IPS-NIHi7 (cell line): ENCODE measurements around the gene ATP13A3.

Source experiments
- DNase-seq: peaks from one replicate; pipeline ENCODE4 v3.0.0; 2012; ENCODE audit warnings: mixed read lengths; ENCODE audit errors: extremely low spot score

ATP13A3 gene

DNA sequence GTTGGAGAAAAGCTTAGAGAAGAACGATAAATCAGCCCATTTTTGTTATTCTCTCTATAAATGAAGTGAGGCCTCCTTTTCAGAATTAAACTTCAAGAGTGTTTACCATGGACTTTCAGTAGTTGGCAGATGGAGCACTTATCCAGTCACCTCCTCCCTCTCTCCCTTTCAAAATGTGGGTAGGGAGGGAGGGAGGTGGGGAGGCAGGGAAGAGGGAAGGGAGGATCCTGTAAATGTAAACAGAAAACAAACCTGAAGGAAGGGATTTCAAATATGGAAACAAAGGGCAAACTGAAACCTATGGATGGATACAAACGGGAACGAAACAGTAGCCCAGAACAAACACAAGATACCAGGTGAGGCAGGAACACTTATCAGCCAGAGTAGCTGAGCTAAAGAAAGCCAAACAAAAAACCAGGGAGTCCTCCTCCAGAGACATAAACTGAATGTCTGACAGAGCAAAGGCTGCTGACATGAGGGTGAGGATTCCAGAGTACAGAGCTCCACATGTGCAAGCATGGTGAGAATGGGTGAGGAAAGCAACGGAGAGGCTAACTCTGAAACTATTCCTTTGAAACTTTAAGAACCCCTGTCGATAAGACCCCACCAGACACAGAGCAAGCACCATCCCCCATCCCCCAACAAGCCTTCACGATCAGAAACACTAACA lies 46.8 kb downstream of the ATP13A3 start:
- no peak for DNase-seq

DNA sequence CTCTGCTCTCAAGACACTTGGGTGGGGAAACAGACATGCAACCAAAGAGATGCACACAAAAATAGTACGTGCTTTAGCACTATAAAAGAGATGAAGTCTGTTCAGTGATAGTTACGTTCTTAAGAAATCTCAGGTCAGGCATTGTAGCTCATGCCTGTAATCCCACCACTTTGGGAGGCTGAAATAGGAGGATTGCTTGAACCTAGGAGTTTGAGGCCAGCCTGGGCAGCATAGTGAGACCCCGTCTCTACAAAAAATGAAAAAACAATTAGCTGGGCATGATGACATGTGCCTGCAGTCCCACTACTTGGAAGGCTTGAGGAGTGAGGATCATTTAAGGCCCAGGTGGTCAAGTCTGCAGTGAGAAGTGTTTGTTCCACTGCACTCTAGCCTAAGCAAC lies 52.3 kb downstream of the ATP13A3 start:
- DNase-seq = no peak

- no peak for DNase-seq
Measured at GRCh38 chr3:194431554-194431953, 55.2 kb downstream of the ATP13A3 start.

DNA sequence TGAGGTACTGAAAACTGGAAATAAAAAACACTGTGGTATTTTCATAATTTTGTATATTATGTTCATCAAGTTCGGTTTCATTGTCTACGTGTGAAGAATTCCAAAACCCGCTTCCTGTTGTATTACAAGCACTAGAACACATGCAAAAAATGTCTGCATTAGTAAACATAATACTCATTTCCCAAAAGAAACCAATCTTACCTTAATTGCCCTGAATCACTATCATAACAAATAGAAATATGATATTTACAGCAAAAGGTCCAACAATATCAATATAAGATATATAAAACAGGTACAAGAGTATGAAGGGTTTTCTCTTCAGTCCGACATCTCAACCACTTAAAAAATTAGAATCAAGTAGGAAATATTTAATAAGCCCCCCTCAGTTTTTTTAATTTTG lies 61.4 kb downstream of the ATP13A3 start:
- DNase-seq = no peak

- no peak for DNase-seq
Measured at GRCh38 chr3:194424953-194425352, 61.8 kb downstream of the ATP13A3 start.

DNA sequence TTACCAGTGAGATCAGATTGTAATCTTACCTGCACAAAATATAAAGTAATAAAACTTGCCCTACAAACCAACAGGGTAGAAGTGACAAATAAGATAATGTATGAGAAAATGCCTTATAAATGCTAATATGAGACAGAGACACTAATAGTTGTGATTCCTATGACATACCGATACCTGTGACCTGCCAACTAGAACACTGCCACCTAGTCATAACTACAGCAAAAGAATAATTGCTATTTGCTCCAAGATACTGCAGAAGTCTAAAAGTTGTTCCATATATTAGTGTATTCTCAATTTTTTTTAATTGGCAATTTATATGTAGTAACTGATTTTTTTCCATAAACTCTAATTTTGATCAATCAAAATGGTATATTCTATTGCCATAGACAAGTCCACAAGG lies 62.4 kb downstream of the ATP13A3 start:
- DNase-seq = no peak

- DNase-seq = no peak
Measured at GRCh38 chr3:194423317-194423716, 63.5 kb downstream of the ATP13A3 start.

DNA sequence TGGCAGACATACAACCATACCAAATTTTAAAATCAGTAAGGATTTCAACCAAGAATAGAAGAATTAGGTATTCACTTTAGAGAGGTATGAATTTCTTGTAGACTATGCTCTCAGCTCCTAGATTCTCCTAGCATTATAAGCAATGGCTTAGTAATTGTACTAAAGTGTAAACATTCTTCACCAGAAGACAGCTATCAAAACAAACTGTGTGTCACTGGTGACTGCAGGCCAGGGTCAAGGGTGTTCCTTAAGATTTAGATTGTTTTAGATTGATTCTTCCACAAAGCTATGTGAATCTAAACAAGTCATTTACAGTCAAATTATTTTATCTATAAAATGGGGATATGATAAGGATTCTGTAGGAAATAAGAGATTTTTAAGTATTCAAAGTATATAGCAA lies 64.6 kb downstream of the ATP13A3 start:
- no peak for DNase-seq

DNA sequence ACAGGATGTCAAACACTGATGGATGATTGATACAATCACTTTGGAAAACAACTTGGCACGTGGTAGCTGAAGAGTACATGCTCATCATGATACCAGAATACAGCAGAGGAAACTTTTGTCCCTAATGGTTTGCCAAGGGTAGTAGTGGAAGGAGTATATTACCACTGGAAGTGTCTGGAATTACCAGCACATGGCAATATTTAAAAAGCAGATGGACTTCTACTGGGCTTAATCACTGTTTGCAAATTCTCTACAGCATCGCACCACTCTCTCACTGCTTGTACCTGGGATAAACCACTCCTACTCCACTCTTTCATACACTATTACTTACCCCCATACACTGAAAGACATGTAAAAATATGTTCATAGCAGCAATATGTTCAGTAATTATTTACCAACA lies 68.1 kb downstream of the ATP13A3 start:
- no peak for DNase-seq

DNA sequence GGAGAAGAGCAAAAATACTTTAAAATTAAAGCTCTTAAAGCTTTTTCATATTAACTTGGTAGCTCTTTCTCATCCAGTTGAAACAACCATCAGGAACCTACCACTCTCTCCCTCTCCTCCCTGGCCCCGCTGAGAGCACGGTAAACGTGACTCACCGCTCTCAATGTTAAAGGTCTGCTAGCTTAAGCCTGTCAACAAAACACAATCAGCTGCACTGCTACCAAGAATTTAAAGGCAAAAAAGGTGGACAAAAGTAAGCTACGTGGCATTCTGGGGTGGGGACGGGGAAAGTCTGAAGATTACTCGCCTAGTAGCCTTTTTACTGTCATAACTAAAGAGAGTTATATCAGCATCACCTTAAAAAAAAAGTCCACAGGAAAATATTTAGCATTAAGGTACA lies 79.4 kb downstream of the ATP13A3 start:
- no peak for DNase-seq

GRCh38 chr3:194405766-194406165 lies 81.0 kb downstream of the ATP13A3 start:
- no peak for DNase-seq

DNA sequence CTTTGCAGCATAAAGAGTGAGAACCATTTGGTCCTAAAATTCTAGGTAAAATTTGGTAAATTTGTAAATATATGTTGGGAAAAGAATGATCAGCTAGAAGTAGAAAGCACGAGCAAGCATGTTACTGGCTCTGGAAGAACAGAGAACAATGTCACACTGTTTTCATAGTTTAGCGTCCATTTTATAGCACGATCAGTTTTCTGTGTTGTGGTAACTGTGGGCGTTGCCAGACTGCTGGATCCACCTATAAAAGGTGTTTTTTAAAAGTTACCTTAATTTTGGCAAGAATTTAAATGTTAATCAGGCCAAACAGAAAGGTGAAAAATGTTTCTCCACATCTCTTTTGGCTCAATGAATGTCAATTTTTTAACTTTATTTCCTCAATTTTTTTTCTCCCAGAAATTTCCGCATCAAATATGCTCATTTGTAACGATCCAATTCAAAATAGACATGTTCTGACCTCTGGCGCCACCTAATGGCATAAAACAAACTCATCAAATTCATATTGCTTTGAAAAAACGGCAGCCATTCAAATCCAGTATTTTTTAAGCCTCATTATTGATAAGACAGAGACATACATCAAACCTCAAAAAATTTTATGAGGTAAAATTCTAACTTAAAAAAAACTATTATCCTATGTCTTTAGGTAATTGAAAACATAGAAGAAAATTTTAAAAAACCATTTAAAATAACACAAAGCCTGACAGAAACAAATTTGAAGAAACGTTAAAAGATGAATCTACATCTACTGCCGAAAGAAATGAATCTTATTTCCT lies 82.2 kb downstream of the ATP13A3 start:
- no peak for DNase-seq

- no peak for DNase-seq
Measured at GRCh38 chr3:194401868-194402329, 84.9 kb downstream of the ATP13A3 start.

GRCh38 chr3:194401346-194401745 lies 85.5 kb downstream of the ATP13A3 start:
- no peak for DNase-seq

- no peak for DNase-seq
Measured at GRCh38 chr3:194399874-194400411, 86.9 kb downstream of the ATP13A3 start.

- no peak for DNase-seq
Measured at GRCh38 chr3:194399166-194399565, 87.6 kb downstream of the ATP13A3 start, which contains the start of gene GP5. GP5 (minus strand) TSS chr3:194399266; CDS start chr3:194398282, 984 bp downstream.

- no peak for DNase-seq
Measured at GRCh38 chr3:194397757-194398312, 89.0 kb downstream of the ATP13A3 start.

GRCh38 chr3:194396859-194397756 lies 89.7 kb downstream of the ATP13A3 start:
- DNase-seq = peak; percentile 52

DNA sequence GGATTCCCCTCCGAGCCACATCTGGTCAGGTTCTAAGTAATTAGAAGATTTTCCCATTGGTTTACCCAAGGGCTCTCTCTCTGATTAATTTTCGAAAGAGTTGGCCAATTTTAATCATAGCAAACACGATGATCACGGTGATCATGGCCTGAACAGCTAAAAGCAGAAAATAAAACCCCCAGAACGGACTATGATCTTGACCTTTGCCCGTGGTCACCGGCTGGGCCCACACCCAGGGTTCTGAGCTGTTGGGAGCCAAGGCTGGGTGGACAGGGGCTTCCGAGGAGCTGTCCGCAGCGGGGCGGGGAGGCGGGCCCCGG lies 90.3 kb downstream of the ATP13A3 start:
- no peak for DNase-seq

DNA sequence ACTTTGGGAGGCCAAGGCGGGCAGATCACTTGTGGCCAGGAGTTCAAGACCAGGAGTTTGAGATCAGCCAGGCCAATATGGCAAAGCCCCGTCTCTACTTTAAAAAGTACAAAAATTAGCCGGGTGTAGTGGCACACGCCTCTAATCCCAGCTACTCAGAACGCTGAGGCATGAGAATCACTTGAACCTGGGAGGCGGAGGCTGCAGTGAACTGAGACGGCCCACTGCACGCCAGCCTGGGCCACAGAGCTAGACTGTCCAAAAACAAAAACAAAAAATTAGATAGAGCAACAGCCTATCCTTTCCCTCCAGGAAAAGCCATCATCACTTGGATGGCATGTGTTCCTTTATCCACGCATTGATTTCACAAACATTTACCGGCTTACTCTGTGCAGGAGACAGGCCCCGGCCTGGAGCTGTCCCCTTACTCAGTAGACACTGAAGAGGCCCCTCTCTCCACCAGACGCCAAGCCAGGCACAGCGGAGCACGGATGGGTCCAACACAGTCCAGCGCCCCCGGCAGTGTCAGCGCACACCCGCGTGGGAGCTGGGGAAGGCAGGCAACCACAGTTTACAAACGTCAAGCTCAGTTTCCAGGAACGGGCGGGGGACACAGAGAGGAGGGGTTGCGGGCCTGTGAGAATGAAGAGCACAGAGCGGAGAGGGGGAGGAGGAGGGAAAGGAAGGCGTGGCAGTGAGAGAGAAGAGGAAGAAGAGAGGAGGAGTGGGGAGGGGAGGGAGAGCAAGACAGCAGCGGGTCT lies 90.8 kb downstream of the ATP13A3 start:
- peak; percentile 60 for DNase-seq

GRCh38 chr3:194395212-194395611 lies 91.6 kb downstream of the ATP13A3 start:
- DNase-seq = no peak
